GM18868 (cell line): ENCODE measurements around the gene ZNF273.
"Not testable (repeated sequence)": the region's sequence is repeated elsewhere in the genome, so short reads cannot be mapped to it uniquely, and the experiment has no call there.

Experiments used
- ATAC-seq: cut with Tn5 transposase; IDR thresholded peaks from one replicate; pipeline ENCODE4 v1.9.1; 2021; ENCODE audit warnings: mild to moderate bottlenecking, moderate library complexity; ENCODE audit not compliant: unreplicated experiment

The ZNF273 gene

GRCh38 chr7:64902806-64903721 is at the start of gene ZNF273:
Gene ZNF273, plus strand, starts transcription at chr7:64903273. Its CDS starts 45 bp downstream, at chr7:64903318.
- peak; percentile 98 for ATAC-seq

GRCh38 chr7:64853679-64854078 is 49.4 kb upstream of the ZNF273 start:
- no peak for ATAC-seq

- no peak for ATAC-seq
Observed at GRCh38 chr7:64854969-64855368, 48.1 kb upstream of the ZNF273 start.

- no peak for ATAC-seq
Observed at GRCh38 chr7:64863021-64863420, 40.1 kb upstream of the ZNF273 start.

- ATAC-seq = not testable (repeated sequence)
Observed at GRCh38 chr7:64863530-64863929, 39.5 kb upstream of the ZNF273 start.

GRCh38 chr7:64863969-64864368 is 39.1 kb upstream of the ZNF273 start:
- no peak for ATAC-seq

GRCh38 chr7:64867863-64868440 is 35.1 kb upstream of the ZNF273 start:
- no peak for ATAC-seq

GRCh38 chr7:64868499-64868898 is 34.6 kb upstream of the ZNF273 start:
- no peak for ATAC-seq

GRCh38 chr7:64869121-64869725 is 33.9 kb upstream of the ZNF273 start:
- no peak for ATAC-seq

GRCh38 chr7:64869912-64870562 is 33.0 kb upstream of the ZNF273 start:
- ATAC-seq = no peak

GRCh38 chr7:64870656-64871055 is 32.4 kb upstream of the ZNF273 start:
- ATAC-seq = no peak

GRCh38 chr7:64871761-64872160 is 31.3 kb upstream of the ZNF273 start:
- no peak for ATAC-seq

GRCh38 chr7:64872351-64873154 is 30.5 kb upstream of the ZNF273 start:
- ATAC-seq = no peak

GRCh38 chr7:64873155-64873500 is 29.9 kb upstream of the ZNF273 start:
- no peak for ATAC-seq

- ATAC-seq = no peak
Observed at GRCh38 chr7:64873517-64873916, 29.6 kb upstream of the ZNF273 start.

- ATAC-seq = no peak
Observed at GRCh38 chr7:64874114-64874513, 29.0 kb upstream of the ZNF273 start.

- no peak for ATAC-seq
Observed at GRCh38 chr7:64874562-64875250, 28.4 kb upstream of the ZNF273 start.

- ATAC-seq = no peak
Observed at GRCh38 chr7:64875258-64875657, 27.8 kb upstream of the ZNF273 start.

GRCh38 chr7:64875658-64876406 is 27.2 kb upstream of the ZNF273 start:
- no peak for ATAC-seq
